HK-2 (cell line): Measurements from ENCODE around the gene FYB1.

Experiments
- DNase-seq: peaks from one replicate; pipeline ENCODE4 v3.0.0-alpha.2; 2018; ENCODE audit not compliant: unreplicated experiment

FYB1 gene

DNA sequence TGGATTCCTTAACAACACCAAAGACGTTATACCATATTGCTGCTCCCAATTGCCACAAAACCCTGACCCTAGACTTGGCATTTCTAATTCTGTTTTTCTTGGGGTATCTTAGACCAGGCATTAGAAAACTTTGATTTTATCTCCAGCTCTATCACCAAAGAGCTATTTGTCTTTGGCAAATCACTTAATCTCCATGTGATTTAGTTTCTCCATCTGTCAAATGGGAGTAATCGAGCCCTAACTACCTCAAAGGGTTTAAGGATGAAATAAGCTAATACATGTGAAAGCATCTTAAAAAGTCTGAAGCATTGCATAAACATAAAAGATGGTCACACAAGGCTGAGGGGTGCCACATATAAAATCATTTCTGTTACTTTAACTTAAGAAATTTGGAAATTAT lies 60.6 kb downstream of the FYB1 start:
- DNase-seq: no peak

DNA sequence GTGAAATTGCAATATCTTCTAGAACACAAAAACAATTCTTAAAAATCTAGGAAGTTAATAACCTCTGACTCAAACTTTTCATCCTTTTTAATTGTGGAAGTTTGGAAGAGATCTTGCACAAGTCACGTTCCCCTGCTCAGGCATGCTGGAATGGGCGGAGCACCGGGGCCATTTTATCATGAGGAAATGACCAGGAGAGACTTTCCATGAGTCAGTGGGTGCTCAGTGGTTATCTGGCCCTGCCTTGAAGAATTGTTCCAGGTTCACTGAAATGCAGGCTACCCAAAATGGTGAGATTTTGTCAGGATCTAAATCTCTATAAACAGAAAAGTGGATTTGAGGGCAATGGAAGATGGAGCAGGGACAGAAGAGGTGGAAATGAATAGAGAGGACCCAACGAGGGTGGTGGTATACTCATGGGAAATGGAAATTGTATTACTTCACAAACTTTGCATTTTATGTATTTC lies 61.2 kb downstream of the FYB1 start:
- DNase-seq: no peak

DNA sequence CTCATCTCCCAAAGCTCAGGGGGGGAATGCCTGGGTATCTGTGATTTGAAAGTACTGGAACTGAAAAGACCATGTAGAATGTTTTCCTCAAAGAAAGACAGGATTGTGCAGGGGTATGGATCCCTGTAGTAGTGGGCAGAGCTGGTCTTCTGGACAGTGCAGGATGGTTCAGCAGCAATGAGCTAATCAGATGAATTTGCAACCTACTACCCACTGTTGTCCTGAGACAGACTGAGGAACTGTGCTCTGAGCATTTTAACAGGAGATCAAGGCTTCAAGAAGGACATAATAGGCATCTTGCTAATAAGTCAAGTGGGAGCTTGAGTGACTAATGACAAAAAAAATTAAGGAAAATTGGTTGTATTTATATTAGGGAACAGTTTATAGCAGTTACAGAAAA lies 61.7 kb downstream of the FYB1 start:
- no peak for DNase-seq

DNA sequence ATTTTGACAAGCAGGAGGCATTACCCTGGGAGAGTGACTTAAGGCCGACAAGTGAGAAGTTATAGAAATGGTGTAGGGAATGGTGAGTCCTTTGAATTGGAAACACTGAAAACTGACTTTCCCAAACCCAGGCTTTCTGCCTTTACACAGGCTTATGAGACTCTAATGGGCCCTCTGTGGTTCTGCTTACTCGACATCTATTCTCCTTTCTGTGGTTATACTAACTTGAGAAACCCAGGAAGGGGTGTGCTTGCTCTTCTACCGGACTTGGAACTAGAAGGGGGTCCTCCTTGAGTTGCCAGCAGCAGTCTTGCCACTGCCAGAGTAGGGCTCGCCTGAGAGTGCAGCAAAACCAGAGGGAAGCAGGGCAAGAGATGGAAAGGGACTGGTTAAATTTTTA lies 63.3 kb downstream of the FYB1 start:
- no peak for DNase-seq

DNA sequence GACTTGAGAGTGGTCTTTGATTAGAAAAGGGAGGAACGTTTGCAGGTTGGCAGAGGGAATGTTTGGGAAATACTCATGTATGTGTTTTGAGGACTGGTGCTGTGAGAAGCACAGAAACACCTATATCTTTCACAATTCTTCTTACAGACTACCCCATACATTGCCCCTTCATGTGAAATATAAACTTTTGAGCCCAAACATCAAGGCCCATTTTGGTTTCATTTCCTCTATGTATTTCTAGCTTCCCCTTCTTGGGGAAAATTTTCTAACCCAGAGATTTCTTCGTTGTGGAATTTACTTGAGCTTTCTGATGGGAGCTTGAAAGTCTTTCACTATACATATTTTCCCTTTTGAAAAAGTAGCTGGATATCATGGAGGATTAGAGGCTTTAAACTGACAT lies 67.6 kb downstream of the FYB1 start:
- no peak for DNase-seq

DNA sequence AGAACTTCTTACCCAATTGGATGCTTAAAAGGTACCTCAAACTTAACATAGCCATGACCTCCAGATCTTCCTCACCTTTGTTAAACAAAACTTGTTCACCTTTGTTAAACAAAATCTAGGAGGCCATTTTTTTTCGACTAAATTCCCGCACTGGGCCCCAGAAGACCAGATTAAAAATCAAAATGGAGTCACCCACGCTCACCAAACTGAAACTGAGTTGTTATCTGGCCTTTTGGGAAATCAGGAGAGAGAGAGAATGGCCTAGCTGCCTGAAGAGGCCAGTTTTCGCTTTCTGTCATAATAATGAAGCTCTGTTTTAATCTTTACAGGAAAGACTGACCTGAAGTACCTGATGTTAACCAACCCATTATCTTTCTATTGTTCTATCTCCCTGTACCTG lies 69.4 kb downstream of the FYB1 start:
- DNase-seq: no peak

DNA sequence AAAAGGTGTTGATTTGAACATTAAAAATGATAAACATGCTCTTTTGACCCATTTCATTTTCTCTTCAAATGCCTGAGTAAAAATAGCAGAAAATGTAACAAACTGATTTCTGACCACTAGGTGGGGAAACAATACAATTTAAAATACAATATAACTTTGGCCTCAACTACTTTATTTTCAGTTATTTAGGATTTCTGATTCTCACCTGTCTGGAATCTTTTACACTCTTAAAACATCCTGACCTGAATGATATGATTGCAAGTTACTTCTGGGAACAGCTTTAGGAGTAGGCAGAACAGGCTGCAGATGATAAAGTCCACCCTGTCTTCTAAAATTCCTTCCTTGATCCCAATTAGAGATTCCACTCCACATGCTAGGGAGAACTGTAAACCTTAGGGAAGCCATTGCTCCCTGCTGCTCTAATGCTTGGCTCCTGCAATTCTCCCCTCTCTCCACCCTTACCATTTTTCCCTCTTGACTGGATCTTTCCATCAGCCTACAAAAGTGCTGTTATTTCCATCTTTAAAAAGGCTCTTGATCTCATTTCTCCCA lies 70.3 kb downstream of the FYB1 start:
- DNase-seq: no peak

DNA sequence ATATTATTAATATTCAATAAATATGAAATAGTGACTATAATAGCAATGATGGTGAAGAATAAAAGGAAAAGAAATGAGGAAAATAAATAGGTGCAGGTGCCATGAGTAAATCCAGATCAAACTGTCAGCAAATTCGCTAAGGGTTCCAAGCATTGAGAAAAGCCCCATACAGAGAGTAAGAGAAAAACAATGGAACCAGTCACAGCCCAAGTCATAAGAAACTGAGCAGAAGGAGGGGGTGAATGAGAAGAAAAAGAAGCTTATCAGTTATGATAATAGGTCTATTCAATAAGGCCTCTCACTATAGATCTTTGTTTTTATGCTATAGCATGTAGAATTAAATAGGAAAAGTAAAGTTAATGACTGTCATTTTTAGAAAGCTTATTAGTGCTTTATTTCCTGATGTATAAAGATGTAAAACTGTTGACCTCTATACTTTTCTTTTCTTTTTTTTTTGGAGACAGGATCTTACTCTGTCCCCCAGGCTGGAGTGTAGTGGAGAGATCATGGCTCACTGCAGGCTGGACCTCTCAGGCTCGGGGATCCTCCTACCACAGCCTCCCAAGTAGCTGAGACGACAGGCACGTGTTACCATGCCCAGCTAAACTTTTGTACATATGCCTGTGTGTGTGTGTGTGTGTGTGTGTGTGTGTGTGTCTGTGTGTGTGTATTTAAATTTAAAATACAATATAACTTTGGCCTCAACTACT lies 72.4 kb downstream of the FYB1 start:
- no peak for DNase-seq

DNA sequence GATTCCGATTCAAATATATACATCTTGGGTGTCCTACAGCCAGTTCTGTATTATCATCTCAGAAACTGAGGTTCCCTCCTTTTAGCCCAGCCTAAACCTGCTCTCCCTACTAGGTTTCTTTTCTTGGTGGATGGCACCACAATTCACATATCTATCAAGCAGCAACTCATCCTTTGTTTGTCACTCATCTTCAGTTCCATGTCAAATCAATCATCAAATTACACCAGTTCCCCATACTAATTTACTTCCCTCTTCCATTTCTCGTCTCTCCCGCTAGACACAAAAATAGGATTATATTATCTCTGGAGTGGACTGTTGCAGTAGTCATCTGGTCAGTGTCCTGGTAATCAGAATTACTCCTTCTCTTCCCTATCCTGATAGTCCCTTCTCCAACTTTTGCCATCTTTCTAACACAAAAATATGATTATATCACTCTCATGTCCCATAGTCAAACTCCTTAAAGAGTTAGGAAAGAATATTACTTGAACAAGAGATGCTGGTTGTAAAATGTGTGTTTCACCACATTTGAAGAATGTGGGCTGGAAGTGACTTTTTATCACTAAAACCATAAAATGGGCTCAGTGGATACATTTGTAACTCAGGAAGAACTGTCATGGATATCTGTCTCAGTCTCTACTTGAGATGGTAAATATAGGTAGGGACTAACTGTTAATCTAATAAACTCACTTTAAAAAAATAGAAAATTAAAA lies 76.1 kb downstream of the FYB1 start:
- no peak for DNase-seq

DNA sequence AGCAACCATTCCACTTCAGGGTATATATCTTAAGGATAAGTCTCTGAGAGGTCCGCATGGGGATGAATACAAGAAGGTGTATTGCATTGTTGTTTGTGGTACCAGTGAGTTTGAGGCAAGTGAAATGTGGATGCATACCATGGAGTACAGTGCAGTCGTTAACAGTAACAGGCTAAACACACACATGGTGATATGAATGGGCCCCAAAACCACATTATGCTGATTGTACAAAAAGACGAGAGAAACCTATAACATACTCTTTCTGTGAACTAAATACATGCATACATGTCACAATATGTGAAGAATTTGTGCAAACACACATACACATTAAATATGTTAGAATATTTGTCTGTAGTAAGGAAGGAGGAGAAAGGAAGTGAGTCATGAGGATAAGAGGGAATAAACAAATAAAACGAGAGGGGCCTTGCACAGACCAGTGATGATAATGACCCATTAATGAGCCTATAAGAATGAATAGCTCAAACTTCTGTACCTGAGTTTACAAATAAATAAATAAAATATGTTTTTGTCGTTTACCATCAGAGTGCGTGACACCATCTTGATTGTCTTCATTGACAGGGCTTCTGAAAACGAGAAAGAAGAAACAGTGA lies 78.7 kb downstream of the FYB1 start:
- DNase-seq: no peak

DNA sequence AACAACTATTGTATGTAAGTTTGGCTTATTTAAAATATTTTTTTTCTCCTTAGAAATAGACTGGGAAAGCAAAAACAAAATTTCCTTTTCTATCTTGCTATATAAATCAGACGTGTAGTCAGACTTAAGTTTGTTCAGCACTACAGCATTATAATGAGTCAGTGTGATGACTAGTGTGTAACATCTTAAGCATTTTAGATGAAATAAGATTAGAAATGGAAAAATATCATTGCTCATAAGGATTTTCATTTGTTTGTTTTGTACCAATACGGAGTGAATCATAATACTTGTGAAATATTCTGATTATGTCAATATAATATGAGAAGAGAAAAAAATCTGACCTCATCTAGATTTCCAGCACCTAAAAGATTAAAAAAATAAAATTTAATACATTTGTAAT lies 80.5 kb downstream of the FYB1 start:
- DNase-seq: no peak

DNA sequence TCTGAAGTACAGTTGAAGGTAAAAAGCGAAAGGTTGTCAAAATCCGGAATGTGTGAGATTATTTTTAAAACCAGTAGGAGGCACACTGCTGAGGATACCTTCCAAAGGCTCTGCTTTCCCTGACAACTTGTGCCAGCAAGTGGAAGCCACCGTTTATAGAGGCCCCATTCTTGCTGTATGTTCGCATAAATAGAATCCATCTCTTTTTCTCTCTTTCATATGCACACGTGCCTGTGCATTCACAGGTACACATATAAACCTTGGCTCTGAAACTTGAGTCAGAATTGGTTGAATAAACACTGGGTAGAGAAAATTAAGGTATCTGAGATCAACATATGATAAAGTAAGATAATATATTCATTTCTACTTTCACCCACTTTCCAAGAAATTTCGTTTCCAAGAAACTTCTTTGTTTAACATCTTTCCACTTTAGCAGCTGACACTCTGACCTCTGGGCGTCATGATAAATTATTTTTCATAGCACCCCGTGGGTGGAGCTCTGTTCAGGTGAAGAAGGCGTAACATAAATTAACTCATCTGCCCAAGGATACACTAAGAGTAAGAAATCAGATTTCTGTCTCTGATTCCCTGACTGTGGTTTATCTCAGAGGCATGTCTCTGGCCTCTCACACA lies 81.4 kb downstream of the FYB1 start:
- no peak for DNase-seq

DNA sequence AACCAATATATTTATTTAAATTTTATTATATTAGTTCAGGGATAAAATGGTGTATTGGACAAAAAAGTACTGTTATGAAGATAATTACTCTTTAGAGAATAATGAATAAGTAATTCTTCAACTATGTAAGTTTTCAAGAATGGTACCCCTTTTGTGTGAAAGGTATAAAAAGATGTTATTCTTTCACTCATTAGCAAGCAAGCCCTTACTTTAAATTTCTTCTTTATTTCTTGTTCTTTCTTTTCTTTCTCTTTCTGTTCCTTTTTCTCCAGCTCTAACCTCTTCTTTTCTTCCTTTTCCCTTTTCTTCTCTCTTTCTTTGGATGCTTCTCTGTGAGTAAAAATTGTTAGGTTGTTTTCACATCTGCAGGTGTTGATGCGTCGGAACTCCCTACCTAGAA lies 82.0 kb downstream of the FYB1 start:
- no peak for DNase-seq

DNA sequence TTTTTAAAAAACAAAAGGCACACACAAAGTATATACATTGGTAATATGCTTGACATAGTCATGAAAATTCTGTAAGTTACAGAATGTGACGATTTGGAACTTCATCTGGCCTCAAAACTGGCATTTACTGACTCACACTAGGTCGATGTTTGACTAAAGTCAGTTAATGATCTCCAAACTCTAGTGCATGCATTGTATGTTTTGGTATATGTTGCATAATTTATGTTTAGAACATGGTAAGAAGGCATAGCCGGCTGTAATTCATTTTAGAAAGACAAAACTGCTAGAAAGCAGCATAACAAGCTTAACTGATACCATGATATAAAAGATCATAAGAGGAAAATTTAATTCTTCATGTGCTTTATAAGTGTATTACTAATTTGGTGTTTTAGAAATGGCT lies 86.6 kb downstream of the FYB1 start:
- DNase-seq: no peak

DNA sequence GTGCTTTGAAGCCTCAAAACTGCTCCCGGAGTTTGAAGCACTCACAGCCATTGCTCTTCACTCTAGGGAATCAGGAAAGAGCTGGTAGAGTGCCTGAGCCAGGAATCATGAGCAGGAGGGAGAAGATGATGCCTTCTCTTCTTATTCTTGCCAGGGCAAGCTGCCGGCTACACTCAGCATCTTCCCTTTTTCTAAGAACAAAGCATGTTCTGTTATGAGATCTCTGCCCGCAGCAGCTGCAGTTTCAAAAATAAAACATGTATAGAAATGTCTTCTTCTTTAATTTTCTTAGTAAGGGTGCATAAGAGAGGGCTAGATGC lies 87.3 kb downstream of the FYB1 start:
- no peak for DNase-seq

DNA sequence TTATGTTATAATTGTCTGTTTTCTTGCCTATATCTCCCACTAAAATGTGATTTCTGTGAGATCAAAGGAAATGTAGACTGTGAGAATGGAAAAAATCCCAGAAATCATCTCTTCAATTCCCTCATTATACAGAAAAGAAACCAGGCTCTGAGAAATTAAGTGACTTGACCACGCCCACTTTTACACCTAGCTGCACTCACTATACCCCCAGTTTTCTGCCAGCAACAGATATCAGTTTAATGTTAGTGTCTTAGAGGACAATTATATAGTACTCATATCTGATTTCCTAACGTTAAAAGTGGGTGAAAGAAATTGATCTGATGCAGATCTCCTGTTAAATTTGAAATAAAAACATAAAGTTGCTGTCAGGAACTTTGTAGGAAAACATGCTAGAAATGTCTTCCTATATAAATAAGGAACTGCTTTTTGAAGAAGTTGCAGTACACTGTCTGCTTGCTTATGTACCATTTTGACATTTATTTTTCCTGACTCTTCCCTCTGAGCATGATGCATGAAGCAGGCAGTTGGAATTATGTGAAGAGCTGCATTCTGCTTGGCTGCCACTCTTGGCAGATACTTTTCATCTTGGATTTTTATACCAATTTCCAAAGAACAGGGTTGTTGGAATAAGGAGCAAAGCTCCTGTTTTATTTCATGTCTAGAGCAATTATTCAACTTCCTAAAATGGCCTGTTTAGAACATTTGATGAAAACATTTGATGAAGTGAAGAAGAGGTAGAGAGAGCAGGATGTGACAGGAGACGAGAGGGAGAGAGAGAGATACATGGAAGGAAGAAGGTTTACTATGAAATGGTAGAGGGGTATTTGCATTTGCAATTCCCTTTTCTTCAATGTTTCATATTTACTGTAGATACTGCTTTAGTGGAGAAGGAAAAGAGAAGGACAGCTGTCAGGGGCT lies 87.9 kb downstream of the FYB1 start:
- no peak for DNase-seq

DNA sequence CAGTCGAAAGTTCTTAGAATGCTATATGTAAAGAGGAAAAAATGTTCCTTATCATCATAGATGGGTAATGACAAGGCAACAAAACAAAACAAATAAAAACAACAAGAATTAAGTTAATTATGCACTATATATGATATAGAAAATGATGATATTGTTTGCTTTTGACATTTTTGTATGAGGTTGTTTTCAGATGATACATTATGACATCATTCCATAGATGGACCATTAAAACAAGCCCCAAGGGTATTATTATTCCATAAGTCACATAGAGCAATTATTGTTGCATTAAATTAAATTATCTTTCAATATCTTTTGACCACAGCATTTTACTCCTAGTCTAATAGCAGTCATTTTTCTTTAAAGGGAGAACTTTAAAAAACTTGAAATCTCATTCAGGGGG lies 88.6 kb downstream of the FYB1 start:
- DNase-seq: no peak

DNA sequence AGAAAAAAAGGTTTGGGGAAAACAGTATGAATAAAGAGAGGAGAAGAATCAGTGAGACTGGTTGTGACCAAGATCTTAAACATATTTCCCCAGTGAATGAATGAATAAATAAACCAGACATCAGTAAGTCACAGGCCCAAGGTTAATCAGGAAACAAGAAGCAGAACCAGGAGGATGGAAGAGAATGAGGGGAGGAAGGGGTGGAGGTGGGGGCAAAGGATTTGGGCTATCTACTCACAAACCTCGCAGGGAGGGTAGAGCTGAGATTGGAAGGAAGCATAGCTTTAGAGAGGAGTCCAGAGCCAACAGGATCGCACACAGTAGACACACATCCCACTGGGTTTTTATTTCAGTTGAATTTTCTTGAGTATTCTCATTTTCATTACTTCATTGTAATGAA lies 97.4 kb downstream of the FYB1 start:
- no peak for DNase-seq

DNA sequence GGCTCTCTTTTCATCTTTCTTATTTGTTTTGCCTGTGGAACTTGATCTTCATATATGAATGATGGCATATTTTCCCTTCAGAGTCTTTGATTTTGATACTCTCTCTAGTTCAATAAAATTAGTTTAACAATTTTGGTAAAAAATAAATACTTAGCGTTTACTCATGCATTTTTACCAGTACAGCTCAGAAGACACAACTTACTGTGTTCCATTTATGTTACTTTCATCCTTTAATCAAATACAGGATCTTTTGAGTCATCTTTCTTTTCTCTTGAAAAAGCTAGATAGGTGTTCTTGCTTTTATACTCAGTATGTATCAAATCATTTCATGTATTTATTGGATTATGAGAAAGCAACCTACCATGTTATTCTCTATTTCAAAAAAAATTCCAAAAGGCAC lies 98.0 kb downstream of the FYB1 start:
- no peak for DNase-seq

DNA sequence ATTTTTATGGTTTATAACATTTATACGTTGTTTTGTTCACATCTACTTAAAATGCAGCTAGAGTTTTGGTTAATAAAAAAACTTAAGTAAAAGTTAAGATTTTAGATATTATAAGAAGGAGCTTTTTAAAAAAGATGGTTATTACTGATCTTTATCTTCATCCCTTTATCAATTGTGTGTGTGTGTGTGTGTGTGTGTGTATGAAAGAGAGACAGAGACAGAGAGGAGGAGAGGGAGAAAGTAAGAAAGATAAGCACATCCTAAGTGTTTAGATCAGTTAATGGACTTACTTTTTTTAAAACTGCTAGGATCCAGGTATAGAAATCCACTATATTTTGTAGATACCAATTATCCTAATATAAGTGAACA lies 99.3 kb downstream of the FYB1 start:
- no peak for DNase-seq

DNA sequence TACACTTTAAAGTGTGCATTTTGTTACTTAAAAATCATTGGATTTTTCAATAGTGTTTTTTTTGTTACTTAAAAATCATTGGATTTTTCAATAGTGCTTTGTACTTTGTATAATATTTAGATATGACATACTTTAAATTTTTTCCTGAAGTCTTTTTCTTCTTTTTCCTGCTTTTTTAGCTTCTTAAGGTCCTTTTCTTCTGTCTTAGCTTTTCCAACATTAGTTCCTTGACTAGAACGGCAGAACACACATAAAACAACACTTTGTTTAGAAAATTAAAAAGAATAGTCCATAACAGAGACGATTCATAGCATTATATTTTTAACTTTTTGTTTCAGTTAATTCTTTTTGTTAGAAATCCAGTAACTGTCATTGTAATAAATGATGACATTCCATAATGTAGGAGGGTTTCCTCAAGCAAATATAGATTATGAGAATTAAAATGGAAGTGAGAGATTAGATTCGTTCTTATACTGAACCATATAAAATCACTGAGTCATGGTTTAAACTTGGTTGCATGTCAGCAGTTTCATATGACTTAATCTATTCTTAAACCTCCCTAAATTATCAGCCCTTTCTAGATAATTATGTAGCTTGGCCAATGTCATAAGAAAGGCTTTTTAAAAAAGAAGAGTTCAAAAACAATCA lies 99.8 kb downstream of the FYB1 start:
- DNase-seq: no peak
